Osteoblast (primary cell): ENCODE data around the gene SNX32. TPM values are rescaled to one million over a fixed set of nuclear protein-coding genes. Genes with fewer than 3 reads are reported as not detected.

ENCODE experiments used
- DNase-seq: peaks from one replicate; pipeline ENCODE4 v3.0.0; 2011; ENCODE audit warnings: low spot score, mixed read lengths; ENCODE audit not compliant: insufficient read length; ENCODE audit errors: missing footprints
- H2AFZ ChIP-seq: 2 replicates; pipeline ENCODE4 v1.6.0; 2011; ENCODE audit warnings: mild to moderate bottlenecking, low read length
- H3K27ac ChIP-seq: 2 replicates; pipeline ENCODE4 v1.5.1; 2011; ENCODE audit warnings: mild to moderate bottlenecking, low read depth, low read length, moderate library complexity
- H3K27me3 ChIP-seq: 2 replicates; pipeline ENCODE4 v1.6.0; 2012; ENCODE audit warnings: mild to moderate bottlenecking, control low read depth, inconsistent platforms, low read length, moderate library complexity; ENCODE audit not compliant: insufficient read depth
- H3K36me3 ChIP-seq: 2 replicates; pipeline ENCODE4 v1.5.1; 2011; ENCODE audit warnings: mild to moderate bottlenecking, low read length, control low read depth, moderate library complexity; ENCODE audit not compliant: insufficient read depth
- H3K4me1 ChIP-seq: 2 replicates; pipeline ENCODE4 v1.5.1; 2011; ENCODE audit warnings: mild to moderate bottlenecking, low read length, control low read depth, moderate library complexity; ENCODE audit not compliant: insufficient read depth
- H3K4me2 ChIP-seq: 2 replicates; pipeline ENCODE4 v1.6.0; 2011; ENCODE audit warnings: mild to moderate bottlenecking, low read length; ENCODE audit not compliant: insufficient read depth
- H3K4me3 ChIP-seq: fragments of 200-600 bp; sonication (generic); 3 replicates; pipeline ENCODE4 v1.5.1; 2012; ENCODE audit warnings: mild to moderate bottlenecking, low read length, inconsistent platforms; ENCODE audit not compliant: insufficient read depth
- H3K79me2 ChIP-seq: 2 replicates; pipeline ENCODE4 v1.6.0; 2012; ENCODE audit warnings: mild to moderate bottlenecking, low read length, control low read depth, inconsistent platforms; ENCODE audit not compliant: insufficient read depth
- H3K9me3 ChIP-seq: 2 replicates; pipeline ENCODE4 v1.5.1; 2011; ENCODE audit warnings: low read depth, low read length, control low read depth
- H4K20me1 ChIP-seq: 2 replicates; pipeline ENCODE4 v1.6.0; 2012; ENCODE audit warnings: mild to moderate bottlenecking, low read length, control low read depth; ENCODE audit not compliant: insufficient read depth
- CTCF ChIP-seq: IDR thresholded peaks from 2 replicates; pipeline ENCODE4 v1.5.1; 2011; ENCODE audit warnings: mild to moderate bottlenecking, low read depth, low read length, moderate library complexity; ENCODE audit errors: extremely low read depth
- total RNA-seq: library from RNA; depleted of rRNA; stranded (reverse); fragments of >200 nt; gene quantifications from 2 replicates; pipeline ENCODE4 v1.2.3, GENCODE V29; 2012

The SNX32 gene
- total RNA-seq, 1 donor: 1.1 TPM

- H3K79me2 ChIP-seq: peaks cover 41% of the 10 kb centered on the region
- H2AFZ ChIP-seq: no peak overlapping the region
- TF ChIP-seq CTCF: no peak
- peaks cover 21% of the 10 kb centered on the region for H4K20me1 ChIP-seq
- peaks cover 47% of the 10 kb centered on the region for H3K36me3 ChIP-seq
- H3K4me3 ChIP-seq: no peak overlapping the region
- H3K9me3 ChIP-seq: no peaks in the 10 kb centered on the region
- no peak for DNase-seq
- no peak overlapping the region for H3K4me2 ChIP-seq
- peaks cover 14% of the 10 kb centered on the region for H3K4me1 ChIP-seq
- H3K27ac ChIP-seq: no peak overlapping the region
- H3K27me3 ChIP-seq: no peaks in the 10 kb centered on the region
Observed at GRCh38 chr11:65883058-65883761, 49.4 kb downstream of the SNX32 start.

- H3K79me2 ChIP-seq: peaks cover 41% of the 10 kb centered on the region
- H3K4me1 ChIP-seq: peaks cover 20% of the 10 kb centered on the region
- no peak overlapping the region for H3K4me2 ChIP-seq
- DNase-seq: peak; percentile 73
- peaks cover 47% of the 10 kb centered on the region for H3K36me3 ChIP-seq
- H3K9me3 ChIP-seq: no peaks in the 10 kb centered on the region
- H4K20me1 ChIP-seq: peaks cover 21% of the 10 kb centered on the region
- no peak overlapping the region for H3K4me3 ChIP-seq
- no peaks in the 10 kb centered on the region for H3K27me3 ChIP-seq
- no peak for TF ChIP-seq CTCF
- H3K27ac ChIP-seq: no peak overlapping the region
- no peak overlapping the region for H2AFZ ChIP-seq
Observed at GRCh38 chr11:65883786-65884715, 50.3 kb downstream of the SNX32 start.

- no peaks in the 10 kb centered on the region for H3K9me3 ChIP-seq
- no peaks in the 10 kb centered on the region for H3K27me3 ChIP-seq
- no peak overlapping the region for H3K27ac ChIP-seq
- peaks cover 47% of the 10 kb centered on the region for H3K36me3 ChIP-seq
- H3K4me1 ChIP-seq: peaks cover 27% of the 10 kb centered on the region
- peak; percentile 96 for TF ChIP-seq CTCF
- H2AFZ ChIP-seq: no peak overlapping the region
- H3K4me3 ChIP-seq: no peak overlapping the region
- H3K4me2 ChIP-seq: no peak overlapping the region
- peaks cover 21% of the 10 kb centered on the region for H4K20me1 ChIP-seq
- DNase-seq: peak; percentile 99
- peaks cover 41% of the 10 kb centered on the region for H3K79me2 ChIP-seq
Observed at GRCh38 chr11:65884716-65885092, 50.9 kb downstream of the SNX32 start.

GRCh38 chr11:65885231-65885630, 51.5 kb downstream of the SNX32 start:
- Histone ChIP-seq H2AFZ (no peak overlapping the region), H3K4me1 (peaks cover 32% of the 10 kb centered on the region), H3K4me2 (no peak overlapping the region), H3K27me3 (no peaks in the 10 kb centered on the region), H3K4me3 (no peak overlapping the region), H3K9me3 (no peaks in the 10 kb centered on the region), H4K20me1 (peaks cover 21% of the 10 kb centered on the region), H3K36me3 (peaks cover 47% of the 10 kb centered on the region), H3K79me2 (peaks cover 41% of the 10 kb centered on the region), H3K27ac (no peak overlapping the region)
- DNase-seq: no peak
- TF ChIP-seq CTCF: no peak
